ENCODE data around the gene GP9. TPM values are rescaled to one million over a fixed set of nuclear protein-coding genes. Genes with fewer than 3 reads are reported as not detected.

Gene GP9
- total RNA-seq, 1 experiment from 2014 or later, result not detected

DNA sequence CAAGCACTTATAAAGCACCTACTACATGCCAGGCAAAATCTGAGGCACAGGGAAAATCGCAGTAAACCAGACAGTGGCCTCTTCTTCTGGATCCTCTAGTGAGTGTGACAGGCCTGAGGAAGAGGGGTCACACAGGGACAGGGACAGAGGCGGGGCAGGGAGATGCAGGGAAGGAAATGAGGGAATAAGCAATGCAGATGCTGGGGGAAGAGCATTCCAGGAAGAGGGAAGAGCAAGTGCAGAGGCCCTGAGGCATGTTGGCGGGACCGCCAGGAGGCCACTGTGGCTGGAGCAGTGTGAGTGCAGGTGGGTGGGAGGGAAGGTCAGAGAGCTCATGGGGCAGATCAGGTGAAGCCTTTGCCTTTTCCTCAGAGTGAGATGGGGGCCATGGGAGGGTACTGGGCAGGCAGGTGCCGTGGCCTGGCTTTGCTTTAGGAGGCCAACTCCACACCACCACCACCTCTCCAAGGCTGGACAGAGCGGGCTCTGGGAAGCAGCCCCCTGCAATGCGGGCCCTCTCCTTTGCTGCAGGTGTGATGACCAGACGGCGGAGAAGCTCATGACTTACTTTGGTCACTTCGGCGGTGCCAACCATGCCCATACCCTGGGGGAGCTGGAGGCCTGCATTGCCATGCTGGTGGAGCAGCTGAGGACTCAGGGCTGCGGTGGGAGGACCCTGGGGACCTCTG lies 26.8 kb upstream of the GP9 start:
- Histone ChIP-seq H3K4me2 (no peak overlapping the region), H3K36me3 (ENCODE audit: low read depth) (no peaks in the 10 kb centered on the region), H3K4me3 (no peak overlapping the region), H2AFZ (no peak overlapping the region), H4K20me1 (ENCODE audit: insufficient read depth) (no peaks in the 10 kb centered on the region), H3K79me2 (ENCODE audit: low read depth) (no peaks in the 10 kb centered on the region), H3K9me2 (ENCODE audit: insufficient read depth) (no peaks in the 10 kb centered on the region), H3F3A (ENCODE audit: insufficient read depth, low read depth) (no peaks in the 10 kb centered on the region), H3K9me3 (ENCODE audit: insufficient read depth, low read depth) (no peaks in the 10 kb centered on the region), H3K27me3 (ENCODE audit: insufficient read depth, low read depth) (no peaks in the 10 kb centered on the region; the same call in 1 of the 2 replicates), H3K27ac (no peak overlapping the region), H3K4me1 (replicated peaks; ENCODE audit: insufficient read depth) (no peaks in the 10 kb centered on the region)
- ChIA-PET POLR2A (ENCODE audit: unreplicated experiment) (interaction anchor here (0.7 kb wide), 1 partner anchor 711 kb away, joined by 3 read pairs; no protein-coding TSS in a partner anchor), CTCF (no interaction called here)
- BruUV-seq (replicated peaks), result no TSS peak
- intact Hi-C loops (cut with micrococcal nuclease; ENCODE audit: unreplicated experiment), result no loop called here
- DNase-seq, result no peak
- TF ChIP-seq, protein P1, sequence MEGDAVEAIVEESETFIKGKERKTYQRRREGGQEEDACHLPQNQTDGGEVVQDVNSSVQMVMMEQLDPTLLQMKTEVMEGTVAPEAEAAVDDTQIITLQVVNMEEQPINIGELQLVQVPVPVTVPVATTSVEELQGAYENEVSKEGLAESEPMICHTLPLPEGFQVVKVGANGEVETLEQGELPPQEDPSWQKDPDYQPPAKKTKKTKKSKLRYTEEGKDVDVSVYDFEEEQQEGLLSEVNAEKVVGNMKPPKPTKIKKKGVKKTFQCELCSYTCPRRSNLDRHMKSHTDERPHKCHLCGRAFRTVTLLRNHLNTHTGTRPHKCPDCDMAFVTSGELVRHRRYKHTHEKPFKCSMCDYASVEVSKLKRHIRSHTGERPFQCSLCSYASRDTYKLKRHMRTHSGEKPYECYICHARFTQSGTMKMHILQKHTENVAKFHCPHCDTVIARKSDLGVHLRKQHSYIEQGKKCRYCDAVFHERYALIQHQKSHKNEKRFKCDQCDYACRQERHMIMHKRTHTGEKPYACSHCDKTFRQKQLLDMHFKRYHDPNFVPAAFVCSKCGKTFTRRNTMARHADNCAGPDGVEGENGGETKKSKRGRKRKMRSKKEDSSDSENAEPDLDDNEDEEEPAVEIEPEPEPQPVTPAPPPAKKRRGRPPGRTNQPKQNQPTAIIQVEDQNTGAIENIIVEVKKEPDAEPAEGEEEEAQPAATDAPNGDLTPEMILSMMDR (conservative IDR thresholded peaks at IDR 0.05), result no peak
- TF ChIP-seq EZH2 (IDR thresholded peaks at IDR 0.05; ENCODE audit: low read depth), result no peak

GRCh38 chr3:129034642-129035041 lies 25.9 kb upstream of the GP9 start:
- no peak for DNase-seq
- no TSS peak for BruUV-seq (replicated peaks)
- Histone ChIP-seq H3K4me2 (no peak overlapping the region), H3K79me2 (ENCODE audit: low read depth) (no peaks in the 10 kb centered on the region), H3K27ac (no peak overlapping the region), H3K27me3 (ENCODE audit: insufficient read depth, low read depth) (no peaks in the 10 kb centered on the region; the same call in 1 of the 2 replicates), H3K4me1 (replicated peaks; ENCODE audit: insufficient read depth) (no peaks in the 10 kb centered on the region), H3K4me3 (no peak overlapping the region), H3F3A (ENCODE audit: insufficient read depth, low read depth) (no peaks in the 10 kb centered on the region), H3K9me3 (ENCODE audit: insufficient read depth, low read depth) (no peaks in the 10 kb centered on the region), H4K20me1 (ENCODE audit: insufficient read depth) (no peaks in the 10 kb centered on the region), H3K36me3 (ENCODE audit: low read depth) (no peaks in the 10 kb centered on the region), H2AFZ (no peak overlapping the region), H3K9me2 (ENCODE audit: insufficient read depth) (no peaks in the 10 kb centered on the region)
- CTCF ChIA-PET, result no interaction called here
- POLR2A ChIA-PET (ENCODE audit: unreplicated experiment), result interaction anchor here (0.7 kb wide), 1 partner anchor 711 kb away, joined by 3 read pairs; no protein-coding TSS in a partner anchor
- intact Hi-C loops (cut with micrococcal nuclease; ENCODE audit: unreplicated experiment), result no loop called here
- TF ChIP-seq, protein P1 (conservative IDR thresholded peaks at IDR 0.05), result no peak
- TF ChIP-seq EZH2 (IDR thresholded peaks at IDR 0.05; ENCODE audit: low read depth), result no peak

GRCh38 chr3:129035360-129036221 lies 25.0 kb upstream of the GP9 start:
- Histone ChIP-seq H3K79me2 (ENCODE audit: low read depth) (no peaks in the 10 kb centered on the region), H3K9me3 (ENCODE audit: insufficient read depth, low read depth) (no peaks in the 10 kb centered on the region), H3K4me3 (no peak overlapping the region), H3K36me3 (ENCODE audit: low read depth) (no peaks in the 10 kb centered on the region), H3K27ac (no peak overlapping the region), H3K4me1 (replicated peaks; ENCODE audit: insufficient read depth) (no peaks in the 10 kb centered on the region), H3K9me2 (ENCODE audit: insufficient read depth) (no peaks in the 10 kb centered on the region), H4K20me1 (ENCODE audit: insufficient read depth) (no peaks in the 10 kb centered on the region), H2AFZ (no peak overlapping the region), H3F3A (ENCODE audit: insufficient read depth, low read depth) (no peaks in the 10 kb centered on the region), H3K4me2 (no peak overlapping the region), H3K27me3 (ENCODE audit: insufficient read depth, low read depth) (no peaks in the 10 kb centered on the region; the same call in 1 of the 2 replicates)
- no peak for DNase-seq
- BruUV-seq (replicated peaks), result no TSS peak
- POLR2A ChIA-PET (ENCODE audit: unreplicated experiment), result no interaction called here
- intact Hi-C loops (cut with micrococcal nuclease; ENCODE audit: unreplicated experiment), result no loop called here
- CTCF ChIA-PET, result no interaction called here
- TF ChIP-seq, protein P1 (conservative IDR thresholded peaks at IDR 0.05), result no peak
- no peak for TF ChIP-seq EZH2 (IDR thresholded peaks at IDR 0.05; ENCODE audit: low read depth)
